ENCODE results near the gene GSG1L.
"Not testable (repeated sequence)": the region's sequence is repeated elsewhere in the genome, so short reads cannot be mapped to it uniquely, and the experiment has no call there.

The GSG1L gene

GRCh38 chr16:27899736-27900135 lies 163.8 kb downstream of the GSG1L start:
- DNase-seq (ENCODE audit: low read depth): no peak

- DNase-seq (ENCODE audit: low read depth): no peak
Observed at GRCh38 chr16:27894386-27894785, 169.1 kb downstream of the GSG1L start.

- no peak for DNase-seq (ENCODE audit: low read depth)
Observed at GRCh38 chr16:27892879-27893278, 170.6 kb downstream of the GSG1L start.

- DNase-seq (ENCODE audit: low read depth): no peak
Observed at GRCh38 chr16:27890866-27891265, 172.6 kb downstream of the GSG1L start.

- DNase-seq (ENCODE audit: low read depth): no peak
Observed at GRCh38 chr16:27890006-27890405, 173.5 kb downstream of the GSG1L start.

GRCh38 chr16:27883576-27883975 lies 179.9 kb downstream of the GSG1L start:
- DNase-seq (ENCODE audit: low read depth): no peak

GRCh38 chr16:27880287-27880686 lies 183.2 kb downstream of the GSG1L start:
- DNase-seq (ENCODE audit: low read depth): no peak

- no peak for DNase-seq (ENCODE audit: low read depth)
Observed at GRCh38 chr16:27879601-27880247, 183.8 kb downstream of the GSG1L start.

- DNase-seq (ENCODE audit: low read depth): not testable (repeated sequence)
Observed at GRCh38 chr16:27872627-27873026, 190.9 kb downstream of the GSG1L start.

- DNase-seq (ENCODE audit: low read depth): no peak
Observed at GRCh38 chr16:27870116-27870798, 193.3 kb downstream of the GSG1L start.

- DNase-seq (ENCODE audit: low read depth): no peak
Observed at GRCh38 chr16:27869411-27869810, 194.1 kb downstream of the GSG1L start.

- no peak for DNase-seq (ENCODE audit: low read depth)
Observed at GRCh38 chr16:27868180-27868579, 195.3 kb downstream of the GSG1L start.

GRCh38 chr16:27867122-27868110 lies 196.1 kb downstream of the GSG1L start:
- peak; percentile 19 for DNase-seq (ENCODE audit: low read depth)

GRCh38 chr16:27863377-27863776 lies 200.1 kb downstream of the GSG1L start:
- DNase-seq (ENCODE audit: low read depth): no peak

- DNase-seq (ENCODE audit: low read depth): no peak
Observed at GRCh38 chr16:27862953-27863352, 200.6 kb downstream of the GSG1L start.

- DNase-seq (ENCODE audit: low read depth): no peak
Observed at GRCh38 chr16:27860091-27860490, 203.4 kb downstream of the GSG1L start.

- no peak for DNase-seq (ENCODE audit: low read depth)
Observed at GRCh38 chr16:27859020-27859419, 204.5 kb downstream of the GSG1L start.

- no peak for DNase-seq (ENCODE audit: low read depth)
Observed at GRCh38 chr16:27853651-27854050, 209.9 kb downstream of the GSG1L start.

GRCh38 chr16:27853101-27853500 lies 210.4 kb downstream of the GSG1L start:
- DNase-seq (ENCODE audit: low read depth): no peak

- DNase-seq (ENCODE audit: low read depth): no peak
Observed at GRCh38 chr16:27852681-27853080, 210.8 kb downstream of the GSG1L start.

GRCh38 chr16:27852116-27852515 lies 211.4 kb downstream of the GSG1L start:
- no peak for DNase-seq (ENCODE audit: low read depth)

- DNase-seq (ENCODE audit: low read depth): no peak
Observed at GRCh38 chr16:27851586-27851985, 211.9 kb downstream of the GSG1L start.

GRCh38 chr16:27849621-27850020 lies 213.9 kb downstream of the GSG1L start:
- no peak for DNase-seq (ENCODE audit: low read depth)
